ENCODE results near the gene COLEC11.

GRCh38 chr2:3661149-3661660, 66.3 kb downstream of the COLEC11 start:
- no peak for TF ChIP-seq POLR2A (IDR thresholded peaks at IDR 0.05)
- TF ChIP-seq CTCF (IDR thresholded peaks at IDR 0.05) = no peak
